Kidney capillary endothelial cell (primary cell): Measurements from ENCODE around the gene TMIGD2.
A peak's percentile ranks its signal among the peaks of the same experiment; 100 is the strongest.
"Not testable (repeated sequence)": the region's sequence is repeated elsewhere in the genome, so short reads cannot be mapped to it uniquely, and the experiment has no call there.

ENCODE experiments used
- DNase-seq: peaks from one replicate; pipeline ENCODE4 v3.0.0-alpha.2; 2018; ENCODE audit warnings: low spot score

TMIGD2 gene

DNA sequence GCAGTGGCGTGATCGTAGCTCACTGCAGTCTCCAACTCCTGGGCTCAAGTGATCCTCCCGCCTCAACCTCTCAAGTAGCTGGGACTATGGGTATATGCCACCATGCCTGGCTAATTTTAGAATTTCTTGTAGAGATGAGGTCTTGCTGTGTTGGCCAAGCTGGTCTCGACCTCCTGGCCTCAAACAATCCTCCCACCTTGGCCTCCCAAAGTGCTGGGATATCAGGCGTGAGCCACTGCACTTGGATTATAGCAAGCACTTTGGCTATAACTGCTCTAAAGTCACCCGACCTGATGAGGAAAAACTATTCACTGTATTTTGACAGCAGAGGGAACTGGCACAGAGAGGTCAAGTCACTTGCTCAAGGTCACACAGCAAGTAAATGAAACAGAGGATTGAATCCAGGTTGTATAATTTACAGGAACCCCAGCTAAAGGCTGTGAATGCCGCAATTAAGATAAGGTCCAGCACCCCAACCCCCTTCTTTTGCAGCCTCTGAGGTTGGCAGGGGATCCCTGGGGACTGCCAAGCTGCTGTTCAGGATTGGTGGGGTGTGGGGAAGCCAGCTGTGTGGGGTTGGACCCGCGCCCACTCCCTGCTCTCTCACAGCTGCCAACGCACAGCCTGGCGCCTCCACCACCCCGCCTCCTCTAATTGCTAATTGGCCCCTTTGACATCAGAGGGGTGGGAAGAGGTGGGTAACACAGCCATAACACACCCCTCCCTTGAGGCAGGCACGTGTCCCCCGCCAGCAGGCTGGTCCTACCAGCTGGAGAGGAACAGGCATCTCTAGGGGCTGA is 6.0 kb downstream of the TMIGD2 start:
- DNase-seq: no peak

DNA sequence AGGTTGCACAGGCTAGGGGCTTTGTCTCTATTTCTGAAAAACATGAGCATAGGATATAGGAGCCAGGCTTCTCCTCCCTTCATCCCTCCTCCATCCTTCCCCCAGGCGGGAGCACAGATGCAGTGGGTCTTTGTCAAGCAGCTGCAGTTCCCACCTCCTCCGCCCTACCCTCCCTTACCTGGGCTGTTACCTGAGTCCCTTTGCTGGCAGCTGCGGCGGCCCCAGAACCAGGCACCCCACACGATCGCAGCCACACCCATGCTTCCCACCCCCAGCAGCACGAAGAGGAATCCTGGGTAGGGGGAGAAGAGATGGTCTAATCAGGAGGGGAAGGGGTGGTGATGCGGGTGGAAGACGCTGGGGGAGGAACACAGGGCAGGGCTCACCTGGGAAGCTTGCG is 7.8 kb downstream of the TMIGD2 start:
- DNase-seq: no peak

DNA sequence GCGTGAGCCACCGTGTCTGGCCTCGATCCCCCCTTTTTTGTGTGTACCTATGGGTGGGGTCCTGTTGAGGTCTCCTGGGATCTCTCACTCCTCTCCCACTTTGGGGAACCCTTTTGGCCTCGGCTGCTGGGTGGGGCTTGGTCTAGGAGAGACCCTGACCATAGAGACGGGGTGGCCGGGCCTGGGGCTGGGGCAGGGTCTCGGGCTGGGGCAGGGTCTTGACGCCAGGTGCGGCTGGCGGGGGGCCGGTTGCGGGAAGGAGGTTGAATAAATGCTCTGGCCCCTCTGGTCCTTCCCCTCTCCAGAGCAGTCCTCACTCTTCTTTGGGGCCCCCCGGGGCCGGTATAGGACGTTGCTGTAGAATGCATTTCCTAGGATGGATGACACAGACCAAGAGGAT is 9.7 kb downstream of the TMIGD2 start:
- no peak for DNase-seq

DNA sequence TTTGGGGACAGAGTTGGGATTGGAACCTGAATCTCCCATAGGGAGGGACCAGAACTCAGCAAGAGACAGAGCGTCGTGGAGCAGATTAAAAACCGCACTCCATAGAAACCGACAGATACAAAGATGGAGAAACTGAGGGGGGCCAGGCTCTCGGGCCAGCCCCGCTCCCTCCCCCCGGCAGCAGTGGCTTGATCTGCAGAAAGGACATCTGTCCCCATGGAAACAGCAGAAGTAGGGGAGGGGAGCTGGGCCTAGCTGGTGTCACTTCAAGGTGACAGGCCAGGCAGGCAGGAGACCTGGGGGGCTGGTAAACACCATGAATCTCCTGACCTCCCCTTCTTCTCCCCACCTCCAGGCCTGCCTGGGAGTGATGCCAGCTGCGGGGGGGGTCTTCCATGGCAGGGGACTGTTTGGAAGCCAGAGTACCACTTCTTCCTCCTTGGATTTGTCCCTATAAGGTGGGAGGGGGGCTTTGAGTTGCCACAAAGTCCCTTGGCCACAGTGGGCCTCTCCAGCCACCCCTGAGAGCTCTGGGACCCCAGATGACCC is 10.9 kb downstream of the TMIGD2 start:
- no peak for DNase-seq

DNA sequence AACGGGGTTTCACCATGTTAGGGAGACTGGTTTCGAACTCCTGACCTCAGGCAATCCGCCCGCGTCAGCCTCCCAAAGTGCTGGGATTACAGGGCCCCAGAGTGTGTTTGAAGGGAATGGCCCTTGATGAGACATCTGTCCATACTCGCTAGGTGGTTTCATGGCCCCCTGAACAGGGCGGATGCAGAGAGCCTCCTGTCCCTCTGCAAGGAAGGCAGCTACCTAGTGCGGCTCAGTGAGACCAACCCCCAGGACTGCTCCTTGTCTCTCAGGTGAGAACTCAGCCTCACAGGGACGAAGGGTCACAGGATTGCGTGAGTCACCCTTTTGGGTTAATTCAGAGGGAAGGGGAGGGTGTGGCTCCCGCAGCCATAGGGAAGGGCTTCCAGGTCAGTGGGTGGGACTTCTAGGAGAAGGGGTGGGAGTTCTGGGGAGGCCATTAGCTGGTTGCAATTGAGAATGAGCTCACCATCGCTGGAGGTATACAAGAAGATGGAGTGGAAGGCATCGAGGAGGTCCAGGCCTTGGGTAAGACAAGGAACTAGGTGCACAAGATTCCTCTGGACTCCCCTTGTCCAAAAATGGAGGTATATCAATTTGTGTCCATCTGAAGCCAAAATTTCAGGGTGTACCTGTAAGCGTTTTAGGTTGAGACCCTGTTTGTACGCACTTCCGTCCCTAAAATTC is 14.0 kb downstream of the TMIGD2 start:
- DNase-seq: no peak

DNA sequence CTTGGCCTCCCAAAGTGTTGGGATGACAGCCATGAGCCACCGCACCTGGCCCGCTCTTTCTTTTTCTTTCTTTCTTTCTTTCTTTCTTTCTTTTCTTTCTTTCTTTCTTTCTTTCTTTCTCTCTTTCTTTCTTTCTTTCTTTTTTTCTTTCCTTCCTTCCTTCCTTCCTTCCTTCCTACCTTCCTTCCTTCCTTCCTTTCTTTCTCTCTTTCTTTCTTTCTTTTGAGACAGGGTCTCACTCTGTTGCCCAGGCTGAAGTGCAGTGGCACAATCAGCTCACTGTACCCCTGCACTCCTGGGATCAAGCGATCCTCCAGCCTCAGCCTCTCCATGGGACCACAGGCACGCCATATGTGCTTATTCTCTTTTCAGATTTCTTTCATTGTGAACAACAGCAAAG is 16.0 kb downstream of the TMIGD2 start:
- DNase-seq: not testable (repeated sequence)

DNA sequence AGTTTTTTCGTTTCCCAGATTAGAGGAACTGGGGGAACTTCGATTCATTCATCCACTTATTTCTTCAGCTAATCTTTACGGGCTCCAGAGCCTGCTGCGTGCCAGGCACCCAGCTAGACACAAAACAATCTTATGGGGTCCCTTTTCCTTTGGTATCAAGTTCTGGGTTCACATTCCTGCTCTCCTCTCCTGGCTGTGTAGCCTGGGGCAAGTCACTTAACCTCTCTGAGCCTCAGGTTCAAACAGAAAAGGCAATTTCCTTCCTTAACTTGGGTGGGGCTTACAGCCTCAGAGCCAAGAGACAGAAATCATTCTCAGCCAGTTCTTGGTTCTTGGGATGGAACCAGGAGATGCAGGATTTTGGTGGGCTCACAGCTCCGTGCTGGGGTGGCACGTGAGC is 17.2 kb downstream of the TMIGD2 start:
- no peak for DNase-seq

DNA sequence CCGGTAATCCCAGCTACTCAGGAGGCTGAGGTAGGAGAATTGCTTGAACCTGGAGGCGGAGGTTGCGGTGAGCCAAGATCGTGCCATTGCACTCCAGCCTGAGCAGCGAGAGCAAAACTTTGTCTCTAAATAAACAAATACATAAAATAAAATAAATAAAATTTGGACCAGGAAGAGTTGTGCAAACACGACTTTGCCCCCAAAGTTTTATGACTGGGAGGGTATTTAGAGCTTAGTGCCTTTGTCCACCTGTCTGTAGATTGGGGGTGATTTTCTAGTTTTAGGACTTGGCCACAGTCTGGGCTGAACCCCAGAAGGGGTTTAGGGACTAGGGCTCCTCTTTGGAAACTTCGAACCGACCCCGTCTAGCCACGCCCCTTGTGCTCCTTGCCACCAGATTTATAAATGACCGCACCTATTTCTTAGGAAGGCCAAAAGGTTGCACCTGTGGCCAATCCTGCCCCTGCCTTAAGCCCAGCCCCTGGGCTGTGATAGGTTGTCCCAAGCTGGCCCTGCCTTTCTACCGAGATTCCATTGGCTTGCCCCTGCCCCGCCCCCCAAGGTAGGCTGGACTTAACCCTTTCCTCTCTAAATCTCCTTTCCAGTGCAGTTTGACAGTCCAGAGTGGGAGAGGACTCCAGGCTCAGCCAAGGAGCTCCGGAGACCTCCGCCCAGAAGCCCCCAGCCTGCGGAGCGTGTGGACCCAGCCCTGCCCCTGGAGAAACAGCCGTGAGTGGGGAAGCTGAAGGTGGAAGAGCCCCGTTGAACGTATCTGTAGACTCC is 17.8 kb downstream of the TMIGD2 start:
- DNase-seq: no peak

DNA sequence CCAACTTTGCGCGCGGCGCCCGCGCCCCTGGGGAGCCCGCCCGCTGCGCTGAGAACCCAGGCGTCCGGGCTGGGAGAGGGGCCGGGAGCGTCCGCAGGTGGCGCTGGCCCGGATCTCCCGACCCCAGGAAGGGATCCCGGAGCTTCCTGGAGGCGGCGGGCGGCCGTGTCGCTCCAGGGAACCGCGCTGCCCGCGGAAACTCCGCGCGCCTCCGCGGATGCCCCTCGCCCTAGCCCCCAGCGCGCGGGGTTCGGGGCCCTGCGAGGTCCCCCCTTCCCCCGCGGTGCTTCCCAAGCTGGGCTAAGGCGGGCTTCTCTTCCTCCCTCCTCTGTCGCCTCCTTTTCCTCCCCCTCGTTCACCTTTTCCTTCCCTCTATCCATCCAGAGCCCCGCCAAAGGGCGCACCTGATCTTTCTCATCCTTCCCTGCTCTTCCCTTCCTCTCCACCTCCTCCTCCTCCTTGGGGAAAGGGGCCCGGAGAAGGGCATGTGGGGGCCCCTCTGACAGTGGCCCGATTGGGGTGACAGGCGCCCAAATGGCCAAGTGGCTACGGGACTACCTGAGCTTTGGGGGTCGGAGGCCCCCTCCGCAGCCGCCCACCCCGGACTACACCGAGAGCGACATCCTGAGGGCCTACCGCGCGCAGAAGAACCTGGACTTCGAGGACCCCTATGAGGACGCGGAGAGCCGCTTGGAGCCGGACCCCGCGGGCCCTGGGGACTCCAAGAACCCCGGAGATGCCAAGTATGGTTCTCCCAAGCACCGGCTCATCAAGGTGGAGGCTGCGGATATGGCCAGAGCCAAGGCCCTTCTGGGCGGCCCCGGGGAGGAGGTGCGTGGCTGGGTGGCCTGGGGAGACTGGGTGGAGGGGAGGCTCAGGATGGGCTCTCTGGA is 22.4 kb downstream of the TMIGD2 start:
- DNase-seq: no peak

DNA sequence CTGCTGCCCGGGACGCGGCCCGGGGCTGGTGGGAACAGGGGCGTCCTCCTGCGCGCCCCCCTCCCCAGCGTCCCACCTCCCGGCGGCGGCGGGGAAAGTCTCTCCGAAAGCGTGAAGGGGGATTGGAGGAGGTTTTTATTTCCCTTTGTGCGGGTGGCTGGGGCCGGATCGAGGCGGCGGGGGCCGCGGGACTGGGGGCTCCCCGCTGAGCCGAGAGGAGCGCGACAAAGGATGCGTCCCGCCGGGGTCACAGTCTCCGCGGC is 23.0 kb downstream of the TMIGD2 start:
- DNase-seq: no peak

DNA sequence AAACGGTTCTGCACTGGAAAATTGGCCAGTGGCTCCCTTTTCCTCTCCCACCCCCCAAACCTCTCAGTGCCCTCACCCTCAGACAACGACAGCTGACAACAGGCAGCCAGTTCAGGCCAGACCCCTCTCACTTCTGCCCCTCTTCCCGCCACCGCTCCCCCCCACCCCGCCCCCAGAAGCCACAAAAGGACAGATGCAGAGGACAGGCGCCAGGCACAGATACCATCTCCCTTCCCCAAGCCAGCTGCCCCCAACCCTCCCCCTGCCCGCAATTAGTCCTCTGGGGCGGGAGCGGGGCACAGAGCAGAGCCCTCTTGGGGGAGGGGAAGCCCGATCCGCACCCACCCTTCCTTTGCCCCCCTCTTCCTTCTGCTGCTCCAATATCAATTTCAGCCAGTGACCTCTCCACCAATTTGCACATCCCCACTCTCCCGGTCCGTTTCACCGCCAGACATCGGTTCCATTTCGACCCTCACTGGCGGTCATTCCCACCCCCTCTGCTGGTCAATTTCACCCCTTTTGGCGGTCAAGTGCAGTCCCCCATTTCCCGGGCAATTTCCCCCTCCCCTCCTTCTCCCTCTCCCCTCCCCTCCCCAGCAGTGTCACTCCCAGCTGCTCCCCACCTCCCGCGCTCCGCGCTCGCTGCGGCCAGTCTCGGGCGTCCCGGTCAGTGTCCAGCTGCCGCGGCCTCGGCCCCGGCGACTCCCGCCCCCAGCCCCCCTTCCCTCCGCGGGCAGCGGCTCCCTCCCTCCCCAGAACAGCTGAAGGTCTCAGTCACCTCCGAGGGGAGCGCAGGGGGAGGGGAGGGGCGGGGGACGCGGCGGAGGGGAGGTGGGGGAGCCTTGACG is 23.5 kb downstream of the TMIGD2 start, which contains the start of gene SHD:
Gene SHD, plus strand, starts transcription at position 848 of the 848 bp plus-strand sequence. CDS start 798 bp downstream, outside the sequence.
- DNase-seq: no peak

DNA sequence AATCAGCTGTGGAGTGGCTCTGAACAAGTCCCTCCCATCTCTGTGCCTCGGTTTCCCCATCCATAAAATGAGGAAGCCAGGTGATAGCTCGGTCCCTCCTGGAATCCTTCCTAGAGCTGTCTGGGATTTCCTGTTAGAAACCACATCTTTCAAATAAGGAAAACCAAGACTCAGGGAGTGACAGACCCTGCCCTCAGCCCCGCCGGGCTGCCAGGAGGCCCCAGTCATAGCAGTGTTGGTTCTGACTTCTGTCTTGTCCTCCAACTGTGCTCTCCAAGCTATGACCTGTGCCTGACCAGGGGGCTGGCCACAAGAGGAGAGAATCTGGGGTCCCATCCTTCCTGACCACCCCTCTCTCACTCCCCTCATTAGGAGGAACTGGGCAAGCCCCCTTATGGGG is 24.2 kb downstream of the TMIGD2 start:
- DNase-seq: no peak

DNA sequence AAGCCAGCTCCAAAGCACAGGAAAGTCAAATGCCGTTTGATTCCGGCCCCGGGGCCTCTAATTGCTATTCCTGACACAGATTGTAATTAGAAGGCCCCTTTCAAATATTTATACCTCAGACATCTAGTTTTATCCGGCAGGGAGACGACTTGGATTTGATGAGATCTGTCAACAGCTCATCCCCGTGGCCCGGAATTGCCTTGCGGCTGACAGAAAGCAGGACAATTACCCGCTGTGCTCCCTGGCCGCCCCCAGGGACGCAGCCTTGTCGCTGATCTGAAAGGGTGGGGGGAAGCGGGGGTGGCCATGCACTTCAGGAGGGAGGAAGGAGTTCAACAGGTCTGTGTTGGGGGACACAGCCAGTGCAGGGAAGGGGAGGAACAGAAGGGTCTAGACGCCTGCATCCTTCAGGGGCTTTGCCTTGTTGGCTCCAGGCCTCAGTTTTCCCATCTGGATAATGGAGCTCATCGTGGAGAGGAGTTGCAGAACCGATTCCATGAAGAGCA is 24.9 kb downstream of the TMIGD2 start:
- DNase-seq: no peak

DNA sequence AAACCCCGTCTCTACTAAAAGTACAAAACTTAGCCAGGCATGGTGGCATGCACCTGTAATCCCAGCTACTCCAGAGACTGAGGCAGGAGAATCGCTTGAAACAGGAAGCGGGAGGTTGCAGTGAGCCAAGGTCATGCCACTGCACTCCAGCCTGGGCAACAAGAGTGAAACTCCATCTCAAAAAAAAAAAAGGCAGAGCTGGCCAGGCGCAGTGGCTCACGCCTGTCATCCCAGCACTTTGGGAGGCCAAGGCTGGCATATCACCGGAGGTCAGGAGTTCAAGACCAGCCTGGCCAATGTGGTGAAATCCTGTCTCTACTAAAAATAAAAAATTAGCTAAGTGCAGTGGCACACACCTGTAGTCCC is 27.9 kb downstream of the TMIGD2 start:
- not testable (repeated sequence) for DNase-seq

DNA sequence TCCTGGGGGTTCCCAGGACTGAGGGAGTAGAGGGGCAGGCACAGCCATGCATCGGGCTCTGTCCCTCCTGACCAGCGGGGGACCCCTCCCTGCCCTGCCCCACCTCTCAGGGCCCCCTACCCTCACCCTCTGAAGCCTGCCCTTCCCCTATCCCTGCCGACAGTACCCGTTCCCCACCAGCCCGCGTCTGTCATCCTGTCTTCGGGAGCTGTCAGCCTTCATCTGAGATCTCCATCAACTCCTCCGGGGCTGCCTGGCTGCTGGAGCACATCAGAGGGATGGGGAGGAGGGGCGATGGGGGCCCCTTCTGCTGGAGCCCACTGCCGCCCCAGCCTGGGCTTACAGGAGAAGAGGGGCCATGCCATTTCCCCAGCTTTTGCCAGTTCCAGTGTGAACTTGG is 29.3 kb downstream of the TMIGD2 start:
- DNase-seq: no peak

DNA sequence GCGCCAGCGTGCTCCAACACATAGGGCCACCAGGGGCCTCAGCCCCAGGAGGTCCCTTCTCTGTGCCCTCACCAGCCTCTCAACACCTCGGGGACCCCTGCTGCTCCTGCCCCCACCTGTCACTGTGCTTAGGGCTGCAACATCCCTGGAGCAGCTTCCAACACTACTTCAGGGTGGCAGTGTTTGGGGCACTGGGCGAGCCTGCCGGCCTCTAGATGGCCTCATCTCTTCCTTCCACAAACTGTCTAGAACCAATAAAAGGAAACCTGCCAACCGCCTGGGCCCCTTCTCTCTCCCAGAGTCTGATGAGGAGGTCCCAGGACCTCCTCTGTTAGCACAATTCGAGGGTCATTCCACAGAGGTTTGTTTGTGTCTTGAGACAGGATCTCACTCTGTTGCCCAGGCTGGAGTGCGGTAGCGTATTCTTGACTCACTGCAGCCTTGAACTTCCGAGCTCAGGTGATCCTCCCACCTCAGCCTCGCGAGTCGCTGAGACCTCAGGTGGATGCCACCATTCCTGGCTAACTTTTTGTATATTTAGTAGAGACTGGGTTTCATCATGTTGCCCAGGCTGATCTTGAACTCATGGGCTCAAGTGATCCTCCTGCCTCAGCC is 33.3 kb downstream of the TMIGD2 start:
- no peak for DNase-seq

DNA sequence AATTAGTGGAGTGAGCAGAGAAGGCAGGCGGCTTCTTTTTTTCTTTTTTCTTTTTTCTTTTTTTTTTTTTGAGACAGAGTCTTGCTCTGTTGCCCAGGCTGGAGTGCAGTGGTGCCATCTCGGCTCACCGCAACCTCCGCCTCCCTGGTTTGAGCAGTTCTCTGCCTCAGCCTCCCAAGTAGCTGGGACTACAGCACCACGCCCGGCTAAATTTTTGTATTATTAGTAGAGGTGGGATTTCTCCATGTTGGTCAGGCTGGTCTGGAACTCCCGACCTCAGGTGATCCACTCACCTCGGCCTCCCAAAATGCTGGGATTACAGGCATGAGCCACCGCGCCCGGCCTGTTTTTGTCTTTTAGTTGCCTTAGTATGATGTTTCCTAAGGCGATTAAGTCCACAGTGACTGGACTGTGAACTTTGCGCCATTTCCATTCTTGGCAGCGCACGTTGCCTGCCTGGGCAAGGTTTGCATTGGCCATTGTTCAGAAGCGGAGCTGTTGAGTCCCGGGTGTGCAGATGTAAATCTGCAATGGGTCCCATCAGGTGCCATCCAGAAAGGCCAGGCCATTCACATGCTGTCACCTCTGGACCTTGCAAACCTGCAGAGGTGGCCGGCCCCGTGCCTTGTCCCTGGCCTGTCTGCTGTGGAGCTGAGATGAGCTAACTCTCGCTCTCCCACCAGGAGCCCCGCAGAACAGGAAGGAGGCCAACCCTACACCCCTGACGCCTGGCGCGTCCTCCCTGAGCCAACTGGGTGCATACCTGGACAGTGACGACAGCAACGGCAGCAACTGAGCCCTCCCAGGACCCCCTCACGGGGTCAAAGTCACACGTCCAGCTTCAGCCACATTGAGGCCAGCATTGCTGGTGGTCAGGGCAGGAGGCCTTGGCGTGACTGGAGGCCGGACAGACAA is 34.0 kb downstream of the TMIGD2 start:
- no peak for DNase-seq

DNA sequence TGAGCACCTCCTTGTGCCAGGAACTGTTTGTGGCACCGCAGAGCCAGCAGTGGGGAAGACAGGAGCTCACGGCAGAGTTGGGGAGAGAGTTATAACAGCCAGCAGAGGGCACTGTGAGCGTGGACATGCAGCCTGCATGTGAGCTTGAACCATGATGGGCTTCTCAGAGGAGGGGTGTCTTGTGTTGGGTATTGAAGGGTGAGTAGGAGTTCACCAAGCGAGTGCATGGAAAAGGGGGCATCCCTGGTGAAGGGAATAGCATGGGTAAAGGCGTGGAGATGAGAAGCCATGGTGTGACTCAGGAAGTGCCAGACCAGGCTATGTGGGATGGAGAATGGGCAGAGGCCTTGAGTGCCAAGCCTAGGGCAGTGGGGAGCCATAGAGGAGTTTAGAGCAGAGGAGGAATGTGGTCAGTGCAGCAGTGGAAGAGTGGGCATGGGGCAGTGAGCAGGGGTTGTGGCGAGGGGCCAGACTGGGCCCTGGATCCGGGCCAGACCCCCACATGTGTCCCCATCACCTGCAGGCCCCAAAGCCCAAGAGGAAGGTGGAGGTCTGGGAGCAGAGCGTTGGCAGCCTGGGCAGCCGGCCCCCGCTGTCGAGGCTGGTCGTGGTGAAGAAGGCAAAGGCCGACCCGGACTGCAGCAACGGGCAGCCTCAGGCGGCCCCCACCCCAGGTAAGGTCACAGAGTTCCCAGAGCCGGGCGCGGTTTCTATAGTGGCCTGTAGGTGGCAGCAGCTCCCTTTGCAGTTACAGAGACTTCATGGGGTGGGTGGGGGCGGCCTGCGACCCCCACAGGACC is 34.9 kb downstream of the TMIGD2 start:
- peak; percentile 26 for DNase-seq
